GM19035 (cell line): ENCODE results near the gene TBX6.
"Not testable (repeated sequence)": the region's sequence is repeated elsewhere in the genome, so short reads cannot be mapped to it uniquely, and the experiment has no call there.

Source experiments
- ATAC-seq: cut with Tn5 transposase; IDR thresholded peaks from one replicate; pipeline ENCODE4 v1.9.1; 2021; ENCODE audit not compliant: unreplicated experiment

TBX6 gene

DNA sequence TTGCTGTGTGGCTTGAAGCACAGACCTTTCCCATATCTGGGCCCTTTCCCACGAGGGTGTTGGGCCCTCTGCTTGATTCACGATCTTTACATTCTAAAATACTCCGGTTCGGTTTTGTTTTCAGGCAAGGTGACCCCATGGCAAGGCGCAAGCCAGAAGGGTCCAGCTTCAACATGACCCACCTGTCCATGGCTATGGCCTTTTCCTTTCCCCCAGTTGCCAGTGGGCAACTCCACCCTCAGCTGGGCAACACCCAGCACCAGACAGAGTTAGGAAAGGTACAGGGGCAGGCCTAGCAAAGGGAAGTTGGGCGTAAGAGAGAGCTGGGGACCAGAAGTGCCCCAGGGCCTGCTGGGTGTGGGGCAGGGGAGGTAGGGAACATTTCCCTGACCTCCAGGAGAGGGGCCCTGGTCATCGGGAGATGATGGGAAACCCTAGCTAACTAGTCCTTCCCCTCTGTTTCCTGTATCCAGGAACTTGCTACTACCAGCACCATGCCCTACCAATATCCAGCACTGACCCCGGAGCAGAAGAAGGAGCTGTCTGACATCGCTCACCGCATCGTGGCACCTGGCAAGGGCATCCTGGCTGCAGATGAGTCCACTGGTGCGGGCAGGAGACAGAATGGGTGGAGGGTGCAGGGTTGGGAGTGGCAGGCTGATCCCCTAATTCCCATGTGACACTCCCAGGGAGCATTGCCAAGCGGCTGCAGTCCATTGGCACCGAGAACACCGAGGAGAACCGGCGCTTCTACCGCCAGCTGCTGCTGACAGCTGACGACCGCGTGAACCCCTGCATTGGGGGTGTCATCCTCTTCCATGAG, 24.8 kb downstream of the TBX6 start:
- no peak for ATAC-seq

DNA sequence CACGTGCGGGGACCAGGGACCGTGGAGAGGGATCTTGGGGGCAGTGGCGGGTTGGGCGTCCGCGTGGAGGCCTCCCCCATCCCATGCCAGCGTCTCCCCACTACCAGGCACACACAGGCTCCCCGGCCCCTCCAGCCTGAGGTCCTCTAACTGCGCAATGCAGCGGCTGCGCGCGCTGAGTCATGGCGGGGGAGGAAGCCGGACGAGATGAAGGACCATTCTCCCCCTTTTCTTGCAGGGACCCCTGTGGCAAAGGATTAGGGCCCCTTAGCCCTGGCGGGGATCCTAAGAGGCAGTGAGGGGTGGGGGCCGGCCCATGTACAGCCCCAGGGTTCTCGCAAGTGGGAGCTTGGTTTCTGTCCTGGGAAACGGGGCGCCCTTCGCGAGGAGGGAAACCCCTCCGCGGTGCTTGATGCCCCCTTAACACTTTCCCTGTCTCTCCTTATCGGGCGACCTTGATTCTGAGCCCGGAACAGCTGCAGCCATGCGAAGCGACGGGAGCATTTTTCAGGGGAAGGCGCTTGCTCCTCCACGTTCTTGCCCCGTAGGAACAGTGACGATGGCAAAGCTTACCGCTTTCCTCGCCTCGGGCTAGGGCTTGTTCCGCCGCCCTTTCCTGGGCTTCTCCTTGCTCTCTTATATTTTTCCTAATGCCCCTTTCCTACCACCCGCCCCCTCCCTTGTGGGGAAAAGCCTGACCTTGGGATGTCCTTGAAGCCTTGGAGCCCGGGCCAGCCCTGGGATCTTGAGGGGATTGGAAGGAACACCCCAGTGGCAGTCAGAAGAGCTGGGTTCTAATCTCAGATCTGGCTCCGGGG, 25.6 kb downstream of the TBX6 start:
- no peak for ATAC-seq

DNA sequence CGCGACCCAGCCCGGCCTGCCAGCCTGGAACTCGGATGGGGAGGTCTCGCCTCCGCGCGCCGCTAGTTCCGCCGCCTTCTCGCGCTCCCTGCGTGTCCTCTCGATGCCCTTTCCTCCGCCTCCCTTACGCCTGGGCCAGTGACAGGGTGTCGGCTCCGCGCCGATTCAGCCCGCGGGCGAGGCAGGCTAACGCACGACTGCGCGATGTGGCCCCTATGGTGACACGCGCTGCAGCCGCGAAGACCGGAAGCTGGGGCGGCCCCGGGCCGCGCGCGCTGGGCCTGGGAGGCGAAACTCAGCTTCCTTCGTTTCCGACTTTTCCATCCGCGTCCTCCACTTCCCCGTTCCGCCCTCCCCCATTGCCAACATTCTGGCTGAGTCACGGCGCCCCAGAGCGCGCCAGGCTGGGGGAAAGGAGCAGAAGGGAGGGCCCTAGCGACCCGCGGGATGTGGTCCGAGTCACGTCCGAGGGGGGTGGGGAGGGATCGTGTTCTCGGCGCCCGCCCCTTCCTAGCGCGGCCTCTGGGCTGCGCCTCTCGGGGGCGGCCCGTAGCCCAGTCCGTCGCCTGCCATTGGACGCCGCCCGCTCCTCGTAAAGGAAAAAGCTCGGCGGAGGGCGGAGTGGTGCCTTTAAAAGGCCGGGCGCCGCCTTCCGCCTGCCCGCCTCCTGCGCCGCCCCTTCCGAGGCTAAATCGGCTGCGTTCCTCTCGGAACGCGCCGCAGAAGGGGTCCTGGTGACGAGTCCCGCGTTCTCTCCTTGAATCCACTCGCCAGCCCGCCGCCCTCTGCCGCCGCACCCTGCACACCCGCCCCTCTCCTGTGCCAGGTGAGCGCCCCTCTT, 26.4 kb downstream of the TBX6 start, which contains the start of gene ALDOA:
ALDOA (plus strand) TSS at position 659 of the 841 bp plus-strand sequence. CDS start 1,138 bp downstream, outside the sequence.
- ATAC-seq: peak; percentile 79

DNA sequence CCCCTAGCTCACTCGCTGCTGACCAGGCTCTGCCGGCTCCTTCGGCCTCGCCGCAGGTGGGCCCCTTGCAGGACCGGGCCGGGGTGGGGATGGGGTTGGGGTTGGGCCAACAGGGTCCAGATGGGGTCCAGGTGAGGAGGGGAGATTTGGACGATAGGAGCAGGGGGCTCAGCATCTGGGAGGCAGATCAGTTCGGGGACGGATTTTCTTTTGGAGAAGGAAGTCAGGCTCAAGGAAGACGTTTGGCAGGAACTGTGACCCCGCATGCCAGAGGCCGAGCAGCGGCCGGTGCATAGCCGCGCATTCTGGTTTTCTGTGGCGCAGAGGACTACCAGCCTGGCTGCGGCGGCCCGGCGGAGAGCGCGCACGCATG, 27.0 kb downstream of the TBX6 start:
- peak; percentile 2 for ATAC-seq

DNA sequence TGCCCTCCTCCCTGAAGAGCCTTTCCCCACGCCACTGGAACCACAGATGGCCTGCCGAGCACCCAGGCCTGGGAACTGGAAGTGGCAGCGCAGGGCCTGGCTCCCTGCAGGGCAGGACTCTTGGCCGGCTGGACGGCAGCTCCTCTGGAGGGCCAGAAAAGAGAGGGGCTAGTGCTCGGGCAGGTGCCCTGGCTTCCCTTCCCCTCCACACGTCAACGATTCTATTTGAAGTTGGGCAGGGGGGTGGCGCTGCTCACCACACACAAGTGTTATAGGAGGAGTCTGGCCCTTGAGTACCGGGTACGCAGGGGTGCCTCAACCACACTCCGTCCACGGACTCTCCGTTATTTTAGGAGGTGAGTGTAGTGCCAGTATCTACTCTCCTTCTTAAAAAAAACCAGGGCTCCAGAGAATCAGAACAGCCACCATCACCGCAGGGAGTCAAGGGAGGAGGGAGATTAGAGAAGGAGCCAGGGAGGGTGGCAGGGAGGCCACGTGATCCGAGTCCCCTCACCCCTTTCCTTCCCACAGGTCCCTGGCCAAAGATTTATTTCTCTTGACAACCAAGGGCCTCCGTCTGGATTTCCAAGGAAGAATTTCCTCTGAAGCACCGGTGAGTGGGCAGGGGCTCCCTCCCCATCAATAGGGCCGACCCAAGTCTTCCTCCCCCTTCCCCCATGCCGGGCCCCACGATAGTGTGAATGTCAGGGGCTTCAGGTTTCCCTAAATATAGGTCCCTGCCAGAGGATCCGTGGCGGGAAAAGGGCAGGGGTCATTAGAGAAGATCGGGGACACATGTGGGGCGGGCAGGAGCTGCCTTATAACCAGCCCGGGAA, 27.6 kb downstream of the TBX6 start:
- no peak for ATAC-seq

DNA sequence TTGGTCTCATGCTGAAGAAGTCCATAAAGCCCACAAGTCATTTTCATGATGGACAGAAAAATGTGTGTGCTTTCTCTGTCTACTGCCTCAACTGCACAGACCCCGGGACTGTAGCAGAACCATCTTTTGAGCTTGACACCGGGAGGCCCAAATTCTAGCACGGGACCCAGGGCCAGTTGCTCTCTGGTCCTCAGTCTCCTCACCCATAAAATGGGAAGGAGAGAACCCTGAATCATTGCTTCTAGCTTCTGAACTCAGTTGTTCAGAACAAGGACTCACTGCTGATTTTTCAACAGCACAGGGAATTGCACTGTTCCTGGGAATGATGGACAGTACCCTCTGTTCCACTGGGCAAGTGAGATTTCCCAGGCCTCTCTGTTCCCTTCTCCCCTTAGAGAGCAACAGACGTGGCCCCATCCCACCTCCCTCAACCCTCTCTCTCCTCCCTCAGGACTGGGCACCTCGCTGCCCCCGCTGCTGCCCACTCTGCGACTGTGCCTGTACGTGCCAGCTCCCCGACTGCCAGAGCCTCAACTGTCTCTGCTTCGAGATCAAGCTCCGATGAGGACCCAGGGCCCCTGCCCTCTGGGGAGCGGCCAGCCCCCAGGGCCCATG, 28.3 kb downstream of the TBX6 start:
- no peak for ATAC-seq

DNA sequence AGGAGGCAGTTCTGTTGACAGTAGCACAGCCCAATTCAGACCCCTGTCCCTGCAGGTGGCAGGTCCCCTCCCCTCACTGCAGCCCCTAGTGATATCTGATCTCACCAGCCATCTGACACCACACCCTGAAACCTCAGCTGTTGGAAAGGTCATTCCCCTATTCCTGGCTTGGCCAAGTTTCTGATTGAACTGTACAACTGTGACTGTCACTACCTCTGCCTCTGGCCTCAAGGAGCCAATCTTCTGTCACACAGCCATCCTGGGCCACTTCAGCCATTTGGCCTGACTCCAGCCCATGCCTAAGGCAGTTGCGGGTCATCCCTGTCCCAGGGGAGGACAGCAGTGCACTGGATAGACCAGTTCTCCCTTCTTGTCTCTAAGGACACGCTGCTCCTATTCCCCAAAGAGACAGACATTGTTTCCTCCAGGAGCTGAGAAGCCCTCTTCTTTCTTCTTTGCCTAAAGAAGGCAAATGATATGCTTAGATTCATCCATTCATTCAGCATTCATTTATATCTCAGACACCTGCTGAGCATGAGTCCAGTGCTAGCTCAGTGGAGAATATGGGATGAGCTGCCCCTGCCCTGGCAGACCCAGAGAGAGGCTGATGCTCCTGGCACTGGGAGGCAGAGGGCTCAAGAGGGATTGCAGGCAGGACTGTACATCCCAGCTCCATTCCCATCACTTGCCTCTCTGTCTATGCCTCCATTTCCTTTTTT, 30.7 kb downstream of the TBX6 start:
- no peak for ATAC-seq

DNA sequence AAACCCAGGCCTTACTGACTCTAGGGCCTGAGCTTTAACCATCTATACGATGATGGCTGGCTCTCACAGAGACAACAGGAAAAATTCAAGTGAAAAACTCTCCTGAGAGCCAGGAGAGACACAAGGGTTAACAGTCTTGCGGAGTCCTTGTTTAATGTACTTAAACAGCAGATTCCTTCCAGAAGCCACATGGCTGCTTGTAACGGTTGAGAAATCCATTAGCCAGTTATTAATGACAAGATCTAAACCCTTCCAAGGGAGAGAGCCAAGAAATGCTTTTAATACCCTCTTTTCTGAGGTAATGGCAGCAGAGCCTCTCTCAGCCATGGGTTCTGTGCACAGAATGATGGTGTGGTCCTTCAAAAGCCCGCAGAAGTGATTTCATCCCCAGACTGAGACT, 31.4 kb downstream of the TBX6 start:
- no peak for ATAC-seq

DNA sequence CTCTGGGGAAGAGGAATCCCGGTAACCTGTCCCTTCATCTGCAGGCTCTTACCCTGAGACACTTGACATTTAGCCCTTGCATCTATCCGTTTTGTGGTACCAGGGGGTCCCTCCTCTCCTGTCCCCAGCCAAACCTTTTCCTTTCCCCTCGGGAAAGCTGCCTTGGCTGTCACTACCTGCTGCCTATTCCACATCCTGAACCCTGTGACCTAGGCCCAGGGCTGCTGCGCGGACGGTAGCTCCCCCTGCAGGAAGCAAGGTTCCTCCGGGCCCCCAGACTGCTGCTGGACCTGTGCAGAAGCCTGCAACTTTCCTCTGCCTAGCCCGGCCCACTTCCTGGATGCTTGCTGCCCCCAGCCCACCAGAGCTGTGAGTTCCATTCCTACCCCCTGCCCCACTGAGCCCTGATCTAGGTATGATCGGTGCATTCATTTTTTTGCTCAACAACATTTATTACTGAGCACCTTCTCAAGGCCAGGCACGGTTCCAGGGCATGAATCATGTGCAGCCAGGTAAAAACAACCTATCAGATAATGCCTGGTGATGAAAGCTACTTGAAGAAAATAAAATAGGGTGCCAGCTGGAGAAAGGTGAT, 36.7 kb downstream of the TBX6 start:
- ATAC-seq: no peak

DNA sequence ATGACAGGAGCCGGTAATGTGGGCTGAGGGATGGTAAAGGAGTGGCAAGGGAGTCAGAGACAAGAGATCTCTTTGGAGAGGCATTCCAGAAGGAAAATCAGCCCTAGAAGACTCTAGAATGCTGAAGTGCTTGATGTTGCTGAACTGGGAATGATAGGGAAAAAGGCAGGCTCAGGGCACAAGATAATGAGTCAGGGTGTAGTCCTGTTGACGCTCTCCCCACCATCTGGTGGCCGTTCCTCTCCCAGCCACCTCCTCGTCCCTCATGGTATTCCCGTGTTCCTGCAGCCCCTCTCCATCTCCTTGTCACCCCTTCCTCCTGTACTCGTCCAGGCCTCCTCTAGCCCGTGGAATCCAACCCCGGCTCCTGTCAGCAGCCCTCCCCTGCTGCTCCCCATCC, 37.3 kb downstream of the TBX6 start:
- no peak for ATAC-seq

DNA sequence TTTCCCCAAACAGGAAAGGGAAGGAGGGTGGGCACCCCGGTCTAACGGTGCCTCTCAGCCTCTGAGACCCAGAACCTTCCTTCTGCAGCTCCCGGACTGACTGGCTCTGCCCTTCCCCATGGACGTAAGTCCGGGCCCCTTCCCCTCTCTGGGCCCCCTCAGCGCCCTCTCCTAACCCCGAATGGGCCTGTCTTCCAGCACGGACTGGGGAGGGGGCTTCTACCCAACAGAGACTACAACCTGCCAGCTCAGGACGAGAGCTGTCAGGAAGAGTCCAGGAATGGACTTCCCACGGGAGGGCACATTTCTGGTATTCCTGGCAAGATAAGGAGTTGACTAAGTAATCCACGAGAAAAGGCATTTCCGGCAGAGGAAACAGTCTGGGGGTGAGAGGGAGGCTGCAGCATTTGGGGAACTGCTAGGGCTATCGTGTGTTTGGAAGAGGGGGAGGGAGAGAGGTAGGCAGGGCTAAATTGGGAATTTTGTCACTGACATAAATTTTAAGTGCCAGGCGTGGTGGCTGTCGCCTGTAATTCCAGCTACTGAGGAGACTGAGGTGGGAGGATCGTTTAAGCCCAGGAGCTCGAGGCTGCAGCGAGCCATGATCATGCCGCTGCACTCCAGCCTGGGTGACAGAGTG, 38.2 kb downstream of the TBX6 start:
- ATAC-seq: no peak

DNA sequence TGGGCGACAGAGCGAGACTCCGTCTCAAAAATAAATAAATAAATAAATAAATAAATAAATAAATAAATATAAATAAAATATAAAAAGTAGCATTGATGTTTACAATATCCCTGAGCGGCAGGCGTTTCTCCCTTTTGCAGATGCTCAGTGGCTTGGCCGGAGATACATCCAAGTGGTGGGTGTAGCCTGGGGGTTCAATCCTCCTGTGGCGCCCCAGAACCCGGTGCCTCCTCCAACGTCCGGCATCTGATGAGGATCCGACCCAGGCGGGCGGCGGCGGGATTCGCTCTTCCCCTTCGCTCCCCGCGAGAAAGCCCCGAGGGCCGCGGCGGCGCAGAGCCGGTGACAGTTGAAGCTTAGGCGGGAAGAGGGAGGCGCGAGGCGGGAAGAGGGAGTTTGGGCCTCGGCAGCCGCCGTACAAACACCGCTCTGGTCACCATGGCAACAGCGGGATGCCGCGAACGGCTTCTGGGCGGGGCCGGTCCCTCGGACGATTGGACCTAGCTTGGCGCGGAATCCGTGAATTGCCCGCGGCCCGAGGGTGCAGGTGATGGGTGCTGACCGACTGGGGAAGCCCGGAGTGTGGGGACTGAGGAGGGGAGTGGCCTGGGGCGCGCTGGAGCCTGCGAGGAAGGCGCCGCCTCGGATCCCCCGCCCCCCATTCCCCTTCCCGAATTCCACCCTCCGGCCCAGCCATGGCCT, 38.9 kb downstream of the TBX6 start:
- peak; percentile 76 for ATAC-seq

DNA sequence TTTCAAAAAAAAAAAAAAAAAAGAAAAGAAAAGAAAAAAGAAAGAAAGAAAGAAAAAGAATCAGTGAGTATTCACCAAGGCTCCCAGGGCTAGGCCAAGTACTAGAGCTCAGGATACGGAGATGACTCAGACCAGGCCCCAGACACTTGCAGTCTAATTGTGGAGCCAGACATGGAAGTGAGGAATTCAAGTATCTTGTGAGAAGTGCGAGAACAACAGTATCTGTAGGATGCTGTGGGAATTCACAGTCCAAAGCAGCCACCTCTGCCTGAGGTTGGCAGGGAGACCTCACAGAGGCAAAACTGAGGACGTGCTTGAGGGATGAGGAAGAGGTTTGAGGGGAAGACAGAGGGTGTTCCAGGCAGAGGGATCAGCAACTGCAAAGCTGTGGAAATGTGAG, 40.2 kb downstream of the TBX6 start:
- no peak for ATAC-seq

DNA sequence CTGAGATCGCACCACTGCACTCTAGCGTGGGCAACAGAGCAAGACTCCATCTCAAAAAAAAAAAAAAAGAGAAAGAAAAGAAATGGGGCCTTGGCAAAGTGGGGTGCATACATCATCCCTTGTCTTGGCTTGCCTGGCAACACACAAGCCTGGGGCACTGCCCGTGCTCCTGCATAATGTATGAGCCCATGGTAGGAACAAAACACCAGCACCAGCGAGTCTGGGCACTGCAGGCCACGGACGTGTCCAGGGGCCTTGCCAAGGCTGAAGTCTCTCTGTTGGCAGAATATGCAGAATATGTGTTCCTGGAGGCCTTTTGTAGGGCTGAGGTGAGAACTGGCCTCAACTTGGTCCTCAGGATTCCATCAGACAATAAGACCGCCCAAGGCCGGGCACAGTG, 41.9 kb downstream of the TBX6 start:
- no peak for ATAC-seq

DNA sequence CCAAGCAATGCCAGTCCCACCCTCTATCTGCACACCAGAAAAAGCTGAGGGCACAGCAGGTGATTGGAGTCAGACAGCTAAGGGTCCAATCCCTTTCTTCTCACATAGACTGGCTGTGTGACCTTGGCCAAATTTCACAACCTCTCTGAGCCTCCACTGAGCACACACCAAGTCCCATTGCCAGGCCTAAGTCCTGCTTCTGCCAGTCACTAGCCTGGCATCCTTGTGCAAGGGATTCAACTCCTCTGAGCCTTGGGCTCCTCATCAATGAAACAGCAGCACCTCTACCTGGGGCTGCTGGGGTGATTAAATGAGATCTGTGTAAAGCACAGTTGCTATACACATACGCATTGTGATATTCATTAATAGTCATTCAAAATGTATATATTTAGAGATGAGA, 45.1 kb downstream of the TBX6 start:
- ATAC-seq: no peak

DNA sequence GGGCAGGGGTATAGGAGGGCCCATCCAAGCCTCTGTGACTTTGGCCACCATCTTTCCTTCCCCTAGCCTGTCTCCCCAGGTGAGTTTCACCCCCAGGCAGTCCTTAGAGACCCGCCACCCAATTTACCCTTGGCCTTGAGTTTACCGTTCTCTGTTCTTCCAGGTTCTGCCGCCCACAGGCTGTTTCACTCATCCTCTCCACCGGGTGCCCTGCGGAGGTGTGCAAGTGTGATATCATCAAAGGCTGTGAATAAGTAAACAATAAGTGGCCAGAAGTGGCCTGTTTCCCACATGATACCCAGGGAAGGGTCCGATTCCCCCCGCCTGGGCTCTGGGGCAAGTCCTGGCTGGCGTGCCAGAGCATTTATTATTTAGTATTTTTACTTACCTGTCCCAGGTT, 45.5 kb downstream of the TBX6 start:
- no peak for ATAC-seq

DNA sequence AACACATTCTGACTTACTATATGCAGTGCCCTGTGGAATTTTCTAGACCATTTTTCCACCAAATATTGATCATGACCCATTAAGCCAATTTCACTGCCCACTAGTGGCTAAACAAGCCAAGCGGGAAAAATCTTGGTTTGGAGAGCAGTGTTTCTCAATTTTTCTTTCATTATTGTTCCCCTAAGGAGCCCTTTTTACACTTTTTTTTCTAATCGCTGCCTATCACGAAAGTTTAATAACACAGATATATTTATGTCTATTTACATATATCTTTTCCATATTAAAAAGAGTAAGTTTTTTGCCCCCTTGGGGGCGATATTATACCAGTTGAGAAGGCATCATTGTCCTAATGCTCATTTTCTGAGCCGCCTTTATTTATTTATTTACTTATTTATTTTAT, 49.9 kb downstream of the TBX6 start:
- ATAC-seq: no peak

DNA sequence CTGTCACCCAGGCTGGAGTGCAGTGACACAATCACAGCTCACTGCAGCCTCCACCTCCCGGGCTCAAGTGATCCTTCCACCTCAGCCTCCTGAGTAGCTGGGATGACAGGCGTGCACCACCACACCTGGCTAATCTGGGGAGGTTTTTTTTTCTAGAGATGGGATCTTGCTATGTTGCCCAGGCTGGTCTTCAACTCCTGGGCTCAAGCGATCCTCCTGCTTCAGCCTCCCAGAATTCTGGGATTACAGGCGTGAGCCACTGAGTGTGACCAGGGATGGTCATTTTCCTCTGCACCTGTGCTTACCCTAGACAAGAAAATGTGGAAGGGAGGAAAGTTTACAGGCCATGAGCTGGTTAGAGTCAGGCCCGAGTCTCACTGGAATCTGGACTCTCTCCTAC, 51.0 kb downstream of the TBX6 start:
- not testable (repeated sequence) for ATAC-seq
